ENCODE results near the gene DSG1. TPM values are rescaled to one million over a fixed set of nuclear protein-coding genes. Genes with fewer than 3 reads are reported as not detected.

Gene DSG1
- total RNA-seq, 1 experiment from 2014 or later: not detected

- H2BK15ac ChIP-seq (ENCODE audit: low read depth, low read length): no peak overlapping the region
- no peaks in the 10 kb centered on the region for H3K36me3 Mint-ChIP-seq (ENCODE audit: insufficient read depth in 1 of 3, low read depth in 3 of 3)
- H3K18ac ChIP-seq (ENCODE audit: insufficient read length, low read depth, low read length): no peak overlapping the region
- H3K27me3 Mint-ChIP-seq (ENCODE audit: low read depth): no peaks in the 10 kb centered on the region
- no peaks in the 10 kb centered on the region for H3K9me3 ChIP-seq (ENCODE audit: control insufficient read depth, low read depth, low read length)
- H3K4ac ChIP-seq (ENCODE audit: low read depth, low read length): no peak overlapping the region
- no peak overlapping the region for H3T11ph ChIP-seq (ENCODE audit: low read length)
- H3K4me1 Mint-ChIP-seq: no peaks in the 10 kb centered on the region
- no peaks in the 10 kb centered on the region for H3K4me1 ChIP-seq (ENCODE audit: insufficient read depth, low read length)
- H2BK5ac ChIP-seq (ENCODE audit: insufficient read length, low read length): no peak overlapping the region
- no peaks in the 10 kb centered on the region for H3K23me2 ChIP-seq (ENCODE audit: insufficient read length, low read depth, low read length, poor library complexity, severe bottlenecking)
- no peaks in the 10 kb centered on the region for H3K27me3 ChIP-seq (ENCODE audit: insufficient read depth, low read length)
- no peak overlapping the region for H2AK5ac ChIP-seq (ENCODE audit: insufficient read length, low read length)
- no peak overlapping the region for H3K27ac ChIP-seq (ENCODE audit: insufficient read length, low read depth, low read length)
- no peak overlapping the region for H2BK20ac ChIP-seq (ENCODE audit: low read depth, low read length, poor library complexity, severe bottlenecking)
- H3K4me3 Mint-ChIP-seq: no peak overlapping the region
- no peaks in the 10 kb centered on the region for H3K79me1 ChIP-seq (ENCODE audit: insufficient read depth, low read depth, low read length, poor library complexity, severe bottlenecking)
- H2BK120ac ChIP-seq (ENCODE audit: low read depth, low read length, poor library complexity, severe bottlenecking): no peak overlapping the region
- H4K20me1 ChIP-seq (ENCODE audit: control insufficient read depth, insufficient read depth, insufficient read length): no peaks in the 10 kb centered on the region
- no peak overlapping the region for H4K5ac ChIP-seq (ENCODE audit: insufficient read length, low read depth, low read length)
- no peak overlapping the region for H3K56ac ChIP-seq (ENCODE audit: insufficient read length, low read depth, low read length)
- H4K91ac ChIP-seq (ENCODE audit: insufficient read length, low read depth, low read length): no peak overlapping the region
- no peak for TF ChIP-seq CTCF (conservative IDR thresholded peaks at IDR 0.05)
- H3K27ac Mint-ChIP-seq: no peak overlapping the region
- no peak for DNase-seq
- no peaks in the 10 kb centered on the region for H3K79me2 ChIP-seq (ENCODE audit: insufficient read depth, low read length)
- no peak overlapping the region for H3K23ac ChIP-seq (ENCODE audit: insufficient read length, low read depth, low read length)
- H4K8ac ChIP-seq (replicated peaks; ENCODE audit: insufficient read length, low read depth, low read length): no peak overlapping the region
- no peak overlapping the region for H3K9ac ChIP-seq (ENCODE audit: extremely low read depth, insufficient read length, low read length)
- H3K4me2 ChIP-seq (ENCODE audit: insufficient read depth, insufficient read length, low read length): no peak overlapping the region
- no peak overlapping the region for H3K14ac ChIP-seq (ENCODE audit: insufficient read depth, low read length)
- no peaks in the 10 kb centered on the region for H3K9me3 Mint-ChIP-seq
- no peak overlapping the region for H2BK12ac ChIP-seq (ENCODE audit: insufficient read length, low read depth, low read length)
- H2AFZ ChIP-seq (ENCODE audit: low read length): no peak overlapping the region
Observed at GRCh38 chr18:31369478-31369877, 51.5 kb downstream of the DSG1 start.

Data from H9 (cell line).